Nephron progenitor cell (in vitro differentiated cells): ENCODE data around the gene EDDM3A.
"Not testable (repeated sequence)": the region's sequence is repeated elsewhere in the genome, so short reads cannot be mapped to it uniquely, and the experiment has no call there.

ENCODE experiments used
- DNase-seq: peaks from one replicate; pipeline ENCODE4 v3.0.0; 2021
- H3K27ac Mint-ChIP-seq: 2 replicates; pipeline ENCODE4 v1.8.0; 2021; ENCODE audit warnings: mild to moderate bottlenecking, moderate library complexity, mixed read lengths
- H3K27me3 Mint-ChIP-seq: 2 replicates; pipeline ENCODE4 v1.8.0; 2021; ENCODE audit warnings: mild to moderate bottlenecking, low read depth, mixed read lengths; ENCODE audit not compliant: poor library complexity
- H3K36me3 Mint-ChIP-seq: 2 replicates; pipeline ENCODE4 v1.8.0; 2021; ENCODE audit warnings: low read depth, mixed read lengths
- H3K4me1 Mint-ChIP-seq: 2 replicates; pipeline ENCODE4 v1.8.0; 2021; ENCODE audit warnings: mixed read lengths
- H3K4me3 Mint-ChIP-seq: 2 replicates; pipeline ENCODE4 v1.8.0; 2021; ENCODE audit warnings: mild to moderate bottlenecking, moderate library complexity, mixed read lengths
- H3K9me3 Mint-ChIP-seq: 2 replicates; pipeline ENCODE4 v1.8.0; 2021; ENCODE audit warnings: mild to moderate bottlenecking, moderate library complexity, mixed read lengths
- TF ChIP-seq, protein P1 (sequence below): fragments of 200-600 bp; sonication (generic); IDR thresholded peaks from 2 replicates; pipeline ENCODE4 v1.5.0; 2021; ENCODE audit warnings: antibody characterized with exemption

Gene EDDM3A

DNA sequence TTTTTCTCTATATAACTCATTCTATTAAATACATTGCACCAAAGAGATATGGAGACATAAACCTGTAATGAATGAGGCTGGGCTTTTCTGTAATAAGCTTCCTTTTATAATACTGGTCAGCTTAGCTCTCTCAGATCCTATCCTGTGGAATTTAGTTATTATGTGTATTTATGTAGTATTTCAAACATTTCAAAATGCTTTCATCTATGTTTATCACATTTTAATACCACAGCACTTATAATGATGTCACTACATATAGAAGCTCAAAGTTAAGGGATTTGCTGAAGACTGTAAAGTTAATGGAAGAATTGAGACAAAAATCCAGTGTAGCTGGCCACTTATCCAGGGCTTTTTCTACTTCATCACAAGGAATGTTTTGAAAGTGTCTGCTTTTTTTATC lies 45.8 kb upstream of the EDDM3A start:
- Mint-ChIP-seq H3K4me3 (no peak overlapping the region), H3K27me3 (peaks cover 4% of the 10 kb centered on the region), H3K9me3 (no peaks in the 10 kb centered on the region), H3K27ac (no peak overlapping the region), H3K36me3 (no peaks in the 10 kb centered on the region), H3K4me1 (peaks cover 5% of the 10 kb centered on the region)
- TF ChIP-seq, protein P1, sequence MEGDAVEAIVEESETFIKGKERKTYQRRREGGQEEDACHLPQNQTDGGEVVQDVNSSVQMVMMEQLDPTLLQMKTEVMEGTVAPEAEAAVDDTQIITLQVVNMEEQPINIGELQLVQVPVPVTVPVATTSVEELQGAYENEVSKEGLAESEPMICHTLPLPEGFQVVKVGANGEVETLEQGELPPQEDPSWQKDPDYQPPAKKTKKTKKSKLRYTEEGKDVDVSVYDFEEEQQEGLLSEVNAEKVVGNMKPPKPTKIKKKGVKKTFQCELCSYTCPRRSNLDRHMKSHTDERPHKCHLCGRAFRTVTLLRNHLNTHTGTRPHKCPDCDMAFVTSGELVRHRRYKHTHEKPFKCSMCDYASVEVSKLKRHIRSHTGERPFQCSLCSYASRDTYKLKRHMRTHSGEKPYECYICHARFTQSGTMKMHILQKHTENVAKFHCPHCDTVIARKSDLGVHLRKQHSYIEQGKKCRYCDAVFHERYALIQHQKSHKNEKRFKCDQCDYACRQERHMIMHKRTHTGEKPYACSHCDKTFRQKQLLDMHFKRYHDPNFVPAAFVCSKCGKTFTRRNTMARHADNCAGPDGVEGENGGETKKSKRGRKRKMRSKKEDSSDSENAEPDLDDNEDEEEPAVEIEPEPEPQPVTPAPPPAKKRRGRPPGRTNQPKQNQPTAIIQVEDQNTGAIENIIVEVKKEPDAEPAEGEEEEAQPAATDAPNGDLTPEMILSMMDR: no peak
- no peak for DNase-seq

DNA sequence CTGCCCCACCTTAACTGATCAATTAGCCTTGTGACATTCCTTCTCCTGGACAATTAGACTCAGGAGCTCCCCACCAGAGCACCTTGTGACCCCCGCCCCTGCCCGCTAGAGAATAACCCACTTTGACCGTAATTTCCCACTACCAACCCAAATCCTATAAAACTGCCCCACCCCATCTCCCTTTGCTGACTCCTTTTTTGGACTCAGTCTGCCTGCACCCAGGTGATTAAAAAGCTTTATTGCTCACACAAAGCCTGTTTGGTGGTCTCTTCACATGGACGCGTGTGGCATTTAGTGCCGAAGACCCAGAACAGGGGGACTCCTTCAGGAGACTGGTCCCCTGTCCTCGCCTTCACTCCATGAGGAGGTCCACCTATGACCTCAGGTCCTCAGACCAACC lies 44.7 kb upstream of the EDDM3A start:
- H3K9me3 Mint-ChIP-seq, H3K27me3 Mint-ChIP-seq, DNase-seq, H3K4me3 Mint-ChIP-seq, H3K36me3 Mint-ChIP-seq, H3K4me1 Mint-ChIP-seq, H3K27ac Mint-ChIP-seq: not testable (repeated sequence)

DNA sequence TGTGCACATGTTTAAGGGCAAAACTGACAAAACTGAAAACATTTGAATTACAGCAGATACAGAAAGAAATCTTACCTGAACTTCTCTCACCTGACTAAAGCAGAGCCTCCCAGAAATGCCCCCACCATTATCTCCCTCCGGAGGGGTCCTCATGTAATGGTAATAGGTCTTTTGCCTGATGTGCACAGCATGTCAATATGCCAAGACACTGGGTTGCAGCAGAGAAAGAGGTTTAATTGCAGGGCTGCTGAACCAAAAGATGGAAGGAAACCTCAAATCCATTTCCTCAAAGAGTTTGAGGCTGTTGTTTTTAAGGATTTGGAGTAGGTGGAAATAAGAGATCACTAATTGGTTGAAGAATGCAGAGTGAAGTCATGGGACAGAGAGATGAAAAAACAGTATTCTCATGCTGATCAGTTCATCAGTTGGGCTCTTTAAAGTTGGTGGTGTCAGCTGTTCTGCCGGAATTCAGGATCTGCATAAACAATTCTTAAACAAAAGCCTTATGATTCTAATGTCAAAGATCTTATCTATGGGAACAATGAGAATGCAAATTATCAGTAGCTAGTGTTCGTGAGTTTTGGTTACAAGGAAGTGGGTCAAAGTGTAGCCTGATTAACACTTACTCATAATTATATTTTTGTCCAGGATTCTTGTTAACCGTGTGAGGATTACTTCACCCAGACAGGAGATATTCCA lies 38.9 kb upstream of the EDDM3A start:
- Mint-ChIP-seq H3K27me3 (peaks cover 4% of the 10 kb centered on the region), H3K4me3 (no peak overlapping the region), H3K36me3 (no peaks in the 10 kb centered on the region), H3K9me3 (peaks cover 3% of the 10 kb centered on the region), H3K4me1 (no peaks in the 10 kb centered on the region), H3K27ac (no peak overlapping the region)
- TF ChIP-seq, protein P1: no peak
- DNase-seq: no peak

DNA sequence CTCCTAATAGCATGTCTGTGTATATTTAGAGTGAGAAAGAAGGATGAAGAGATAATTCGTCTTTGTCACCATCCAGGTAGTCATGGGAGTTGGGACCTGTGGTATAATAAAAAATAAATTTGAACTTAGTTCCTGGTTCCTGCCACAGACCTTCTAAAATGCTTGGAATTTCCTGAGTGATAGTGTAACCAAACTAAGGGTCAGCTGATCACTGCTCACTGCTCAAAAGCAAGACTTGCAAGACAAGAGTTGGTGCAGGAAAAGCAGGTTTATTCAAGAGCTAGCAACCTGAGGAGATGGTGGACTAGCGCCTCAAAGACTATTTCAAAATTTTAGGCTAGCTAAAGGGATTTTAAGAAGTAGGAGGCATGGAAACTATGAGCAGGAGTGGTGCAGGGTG lies 38.1 kb upstream of the EDDM3A start:
- H3K4me1 Mint-ChIP-seq: no peaks in the 10 kb centered on the region
- peaks cover 3% of the 10 kb centered on the region for H3K9me3 Mint-ChIP-seq
- TF ChIP-seq, protein P1: no peak
- no peak overlapping the region for H3K4me3 Mint-ChIP-seq
- H3K27ac Mint-ChIP-seq: no peak overlapping the region
- H3K27me3 Mint-ChIP-seq: peaks cover 4% of the 10 kb centered on the region
- no peaks in the 10 kb centered on the region for H3K36me3 Mint-ChIP-seq
- no peak for DNase-seq

DNA sequence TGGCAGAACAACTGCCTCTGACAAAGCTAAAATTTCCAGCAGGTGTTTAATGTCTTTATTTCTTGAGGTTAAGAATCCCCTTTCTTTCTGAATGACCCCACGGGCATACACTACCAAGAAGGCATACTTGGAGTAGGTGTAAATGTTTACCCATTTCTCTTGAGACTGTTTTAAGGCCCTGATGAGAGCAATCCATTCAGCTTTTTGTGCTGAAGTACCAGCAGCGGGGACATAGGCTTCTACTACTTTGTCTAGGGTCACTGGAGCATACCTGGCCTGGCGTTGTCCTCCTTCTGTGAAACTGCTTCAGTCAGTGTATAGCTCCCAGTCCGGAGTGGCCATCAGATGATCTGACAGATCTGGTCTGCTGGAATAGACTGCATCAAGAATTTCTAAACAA lies 34.4 kb upstream of the EDDM3A start:
- TF ChIP-seq, protein P1: no peak
- Mint-ChIP-seq H3K36me3 (peaks cover 5% of the 10 kb centered on the region), H3K27me3 (peaks cover 4% of the 10 kb centered on the region), H3K4me1 (peaks cover 5% of the 10 kb centered on the region), H3K27ac (no peak overlapping the region), H3K4me3 (no peak overlapping the region), H3K9me3 (peaks cover 7% of the 10 kb centered on the region)
- no peak for DNase-seq

DNA sequence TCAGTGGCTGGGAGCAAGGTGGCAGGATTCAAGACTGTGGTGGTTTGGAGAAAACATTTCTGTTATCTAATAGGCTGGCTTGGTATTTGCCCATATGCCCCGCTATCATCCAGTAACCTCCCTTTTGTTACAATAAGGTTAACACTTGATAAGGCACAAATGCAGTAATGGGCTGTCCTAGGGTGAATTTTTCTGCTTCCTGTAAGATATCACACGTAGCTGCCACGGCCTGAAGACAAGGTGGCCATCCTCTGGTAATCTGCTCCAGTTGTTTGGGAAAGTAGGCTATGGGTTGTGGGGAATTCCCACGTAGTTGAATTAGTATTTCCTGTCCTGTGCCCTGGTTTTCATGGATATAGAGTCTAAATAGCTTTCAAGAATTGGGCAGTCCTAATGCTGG lies 34.0 kb upstream of the EDDM3A start:
- H3K4me3 Mint-ChIP-seq: no peak overlapping the region
- no peak for DNase-seq
- peaks cover 5% of the 10 kb centered on the region for H3K4me1 Mint-ChIP-seq
- H3K36me3 Mint-ChIP-seq: peaks cover 5% of the 10 kb centered on the region
- peaks cover 9% of the 10 kb centered on the region for H3K9me3 Mint-ChIP-seq
- H3K27me3 Mint-ChIP-seq: peaks cover 4% of the 10 kb centered on the region
- TF ChIP-seq, protein P1: no peak
- no peak overlapping the region for H3K27ac Mint-ChIP-seq
